ENCODE results near the gene SDSL. TPM values are rescaled to one million over a fixed set of nuclear protein-coding genes. Genes with fewer than 3 reads are reported as not detected.

Gene SDSL
- total RNA-seq, 4 donors from 2014 or later = 0.91 to 1.4 (median 0.98) TPM; not detected in 1

DNA sequence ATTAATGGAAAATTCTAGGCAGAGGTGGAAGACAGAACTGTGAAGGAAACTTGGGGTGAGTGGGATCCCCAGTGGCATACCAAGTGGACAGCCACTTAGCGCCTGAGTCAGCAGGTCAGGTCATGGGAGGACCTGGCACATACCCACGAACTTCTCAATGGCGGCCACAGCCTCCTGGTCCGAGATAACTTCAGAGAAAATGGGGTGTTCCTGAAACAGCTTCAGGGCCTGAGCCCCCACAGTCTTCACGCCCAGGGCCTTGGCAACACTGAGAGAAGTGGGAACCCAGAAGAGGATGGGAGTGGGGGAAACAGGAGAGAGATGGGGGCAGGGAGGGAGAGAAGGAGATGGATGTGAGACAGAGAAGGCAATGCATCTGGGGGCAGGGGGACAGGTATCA lies 28.4 kb upstream of the SDSL start:
- no peak overlapping the region for H3K4me3 ChIP-seq
- TF ChIP-seq POLR2A (IDR thresholded peaks at IDR 0.05) = no peak
- TF ChIP-seq, protein P1, sequence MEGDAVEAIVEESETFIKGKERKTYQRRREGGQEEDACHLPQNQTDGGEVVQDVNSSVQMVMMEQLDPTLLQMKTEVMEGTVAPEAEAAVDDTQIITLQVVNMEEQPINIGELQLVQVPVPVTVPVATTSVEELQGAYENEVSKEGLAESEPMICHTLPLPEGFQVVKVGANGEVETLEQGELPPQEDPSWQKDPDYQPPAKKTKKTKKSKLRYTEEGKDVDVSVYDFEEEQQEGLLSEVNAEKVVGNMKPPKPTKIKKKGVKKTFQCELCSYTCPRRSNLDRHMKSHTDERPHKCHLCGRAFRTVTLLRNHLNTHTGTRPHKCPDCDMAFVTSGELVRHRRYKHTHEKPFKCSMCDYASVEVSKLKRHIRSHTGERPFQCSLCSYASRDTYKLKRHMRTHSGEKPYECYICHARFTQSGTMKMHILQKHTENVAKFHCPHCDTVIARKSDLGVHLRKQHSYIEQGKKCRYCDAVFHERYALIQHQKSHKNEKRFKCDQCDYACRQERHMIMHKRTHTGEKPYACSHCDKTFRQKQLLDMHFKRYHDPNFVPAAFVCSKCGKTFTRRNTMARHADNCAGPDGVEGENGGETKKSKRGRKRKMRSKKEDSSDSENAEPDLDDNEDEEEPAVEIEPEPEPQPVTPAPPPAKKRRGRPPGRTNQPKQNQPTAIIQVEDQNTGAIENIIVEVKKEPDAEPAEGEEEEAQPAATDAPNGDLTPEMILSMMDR (IDR thresholded peaks at IDR 0.05 in 4 of 5, conservative IDR thresholded peaks at IDR 0.05 in 1 of 5) = no peak
- DNase-seq = no peak
- peaks cover 0 to 10% (median 5%) of the 10 kb centered on the region in 3 donors for H3K27me3 ChIP-seq
- H3K9me3 ChIP-seq = no peaks in the 10 kb centered on the region
- no peaks in the 10 kb centered on the region for H3K4me1 ChIP-seq
- intact Hi-C loops (cut with DNase I; ENCODE audit: low total_unique reads) = no loop called here
- peaks cover 0 to 13% of the 10 kb centered on the region in 2 donors for H3K36me3 ChIP-seq
- no peak for ATAC-seq
- no peak overlapping the region for H3K27ac ChIP-seq
- in situ Hi-C loops (cut with MboI; ENCODE audit: low sequenced_read_pairs in 4 of 4) = no loop called here

DNA sequence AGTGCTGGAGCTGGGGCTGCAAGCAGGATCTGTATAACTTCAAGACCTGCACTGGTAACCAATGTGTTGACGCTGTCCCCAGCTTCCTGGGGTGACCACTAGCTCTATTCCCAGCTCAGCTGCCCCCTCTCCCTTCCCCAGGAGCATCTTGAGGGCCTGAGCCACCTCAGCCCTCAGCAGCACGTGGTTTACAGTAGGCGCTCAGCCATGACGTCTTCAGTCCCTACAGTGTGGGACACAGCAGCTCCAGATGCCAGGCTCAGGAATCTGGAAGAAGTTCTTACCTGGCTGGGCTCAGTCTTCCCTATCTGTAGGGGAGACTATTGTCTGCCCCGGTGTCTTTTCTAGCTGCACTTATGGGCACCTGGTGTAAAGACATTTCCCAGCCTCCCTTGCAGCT lies 27.1 kb upstream of the SDSL start:
- H3K27me3 ChIP-seq = peaks cover 0 to 10% (median 5%) of the 10 kb centered on the region in 3 donors
- DNase-seq (no peak), ATAC-seq (no peak)
- in situ Hi-C loops (cut with MboI; ENCODE audit: low sequenced_read_pairs in 4 of 4) = no loop called here
- TF ChIP-seq, protein P1 (IDR thresholded peaks at IDR 0.05 in 4 of 5, conservative IDR thresholded peaks at IDR 0.05 in 1 of 5) = no peak
- TF ChIP-seq POLR2A (IDR thresholded peaks at IDR 0.05) = no peak
- no peaks in the 10 kb centered on the region for H3K4me1 ChIP-seq
- H3K4me3 ChIP-seq = no peak overlapping the region
- peaks cover 0 to 6% of the 10 kb centered on the region in 2 donors for H3K36me3 ChIP-seq
- no peak overlapping the region for H3K27ac ChIP-seq
- intact Hi-C loops (cut with DNase I; ENCODE audit: low total_unique reads) = no loop called here
- no peaks in the 10 kb centered on the region for H3K9me3 ChIP-seq

DNA sequence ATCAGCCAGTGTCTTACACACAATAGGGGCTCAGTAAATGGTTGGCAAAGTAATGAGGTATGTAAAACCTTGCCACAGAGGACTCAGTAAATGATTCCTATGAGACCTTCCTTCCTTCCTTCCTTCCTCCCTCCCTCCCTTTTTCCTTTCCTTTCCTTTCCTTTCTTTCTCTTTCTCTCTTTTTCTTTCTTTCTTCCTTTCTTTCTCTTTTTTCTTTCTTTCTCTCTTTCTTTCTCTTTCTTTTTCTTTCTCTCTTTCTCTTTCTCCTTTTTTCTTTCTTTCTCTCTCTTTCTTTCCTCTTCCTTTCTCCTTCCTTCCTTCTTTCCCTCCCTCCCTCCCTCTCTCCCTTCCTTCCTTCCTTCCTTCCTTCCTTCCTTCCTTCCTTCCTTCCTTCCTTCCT lies 26.0 kb upstream of the SDSL start:
- DNase-seq (no peak), ATAC-seq (no peak)
- no peak overlapping the region for H3K4me3 ChIP-seq
- intact Hi-C loops (cut with DNase I; ENCODE audit: low total_unique reads) (no loop called here), in situ Hi-C loops (cut with MboI; ENCODE audit: low sequenced_read_pairs in 4 of 4) (no loop called here)
- no peaks in the 10 kb centered on the region for H3K36me3 ChIP-seq
- TF ChIP-seq, protein P1 (IDR thresholded peaks at IDR 0.05 in 4 of 5, conservative IDR thresholded peaks at IDR 0.05 in 1 of 5) = no peak
- TF ChIP-seq POLR2A (IDR thresholded peaks at IDR 0.05) = no peak
- no peaks in the 10 kb centered on the region for H3K9me3 ChIP-seq
- peaks cover 0 to 10% (median 5%) of the 10 kb centered on the region in 3 donors for H3K27me3 ChIP-seq
- H3K4me1 ChIP-seq = no peaks in the 10 kb centered on the region
- H3K27ac ChIP-seq = no peak overlapping the region

DNA sequence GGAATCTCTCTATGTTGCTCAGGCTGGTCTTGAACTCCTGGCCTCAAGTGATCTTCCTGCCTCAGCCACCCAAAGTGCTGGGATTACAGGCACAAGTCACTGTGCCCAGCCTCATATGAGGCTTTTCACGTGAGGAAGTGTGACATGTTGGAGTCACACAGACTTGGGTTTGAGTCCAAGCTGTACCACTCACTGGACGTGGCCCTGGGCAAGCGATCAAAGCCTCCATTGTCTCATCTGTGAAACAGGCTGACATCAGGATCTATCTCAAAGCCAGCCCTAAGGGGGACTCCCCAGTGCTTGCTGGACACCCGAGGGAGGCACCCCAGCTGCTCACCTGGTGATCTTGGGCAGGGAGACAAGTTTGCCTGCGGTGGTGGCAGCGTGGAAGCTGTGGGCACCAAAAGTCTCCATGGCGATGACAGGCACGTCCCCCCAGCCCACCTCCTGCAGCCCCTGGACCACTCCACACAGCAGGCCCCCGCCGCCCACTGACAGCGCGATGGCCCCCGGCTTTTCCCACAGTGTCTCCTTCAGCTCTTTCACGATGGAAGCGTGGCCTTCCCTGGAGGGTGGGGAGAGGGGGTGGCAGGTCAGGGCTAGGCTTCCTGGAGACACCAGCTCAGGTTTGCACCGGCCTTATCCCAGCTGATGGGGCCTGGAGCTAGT lies 25.2 kb upstream of the SDSL start:
- intact Hi-C loops (cut with DNase I; ENCODE audit: low total_unique reads) = no loop called here
- Histone ChIP-seq H3K27ac (no peak overlapping the region), H3K4me3 (no peak overlapping the region), H3K9me3 (no peaks in the 10 kb centered on the region), H3K27me3 (peaks cover 0 to 10% (median 5%) of the 10 kb centered on the region in 3 donors), H3K4me1 (no peaks in the 10 kb centered on the region), H3K36me3 (no peaks in the 10 kb centered on the region)
- ATAC-seq = no peak
- in situ Hi-C loops (cut with MboI; ENCODE audit: low sequenced_read_pairs in 4 of 4) = no loop called here
- no peak for DNase-seq
- TF ChIP-seq, protein P1 (IDR thresholded peaks at IDR 0.05 in 4 of 5, conservative IDR thresholded peaks at IDR 0.05 in 1 of 5) = no peak
- TF ChIP-seq POLR2A (IDR thresholded peaks at IDR 0.05) = no peak

Measured in gastrocnemius medialis (tissue), 4 donors.